ENCODE results near the gene MTURN.
A peak's percentile ranks its signal among the peaks of the same experiment; 100 is the strongest.

Gene MTURN

GRCh38 chr7:30201921-30202320 is 67.1 kb downstream of the MTURN start:
- no peak for DNase-seq

DNA sequence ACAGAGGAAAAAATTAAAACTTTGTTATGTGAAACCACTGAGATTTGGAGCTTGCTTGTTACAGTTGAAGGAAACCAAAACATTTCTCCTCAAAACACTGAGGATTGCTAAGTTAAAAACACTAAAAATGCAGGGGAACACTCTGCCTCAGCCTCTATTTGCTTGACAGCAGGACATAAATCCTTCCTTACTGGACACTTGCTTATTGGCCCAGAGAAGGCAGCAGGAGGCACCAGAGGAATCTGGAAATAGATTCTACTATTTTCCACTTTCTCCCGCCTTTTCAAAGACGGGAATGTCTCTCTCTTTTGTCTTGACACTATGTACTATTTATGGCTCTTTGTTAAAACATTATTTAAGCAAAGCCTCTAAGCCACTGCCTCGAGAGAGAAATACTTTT is 67.9 kb downstream of the MTURN start:
- DNase-seq = no peak

- DNase-seq = peak in 1 of 51 donors; percentile 10
Observed at GRCh38 chr7:30206491-30206890, 71.7 kb downstream of the MTURN start.

DNA sequence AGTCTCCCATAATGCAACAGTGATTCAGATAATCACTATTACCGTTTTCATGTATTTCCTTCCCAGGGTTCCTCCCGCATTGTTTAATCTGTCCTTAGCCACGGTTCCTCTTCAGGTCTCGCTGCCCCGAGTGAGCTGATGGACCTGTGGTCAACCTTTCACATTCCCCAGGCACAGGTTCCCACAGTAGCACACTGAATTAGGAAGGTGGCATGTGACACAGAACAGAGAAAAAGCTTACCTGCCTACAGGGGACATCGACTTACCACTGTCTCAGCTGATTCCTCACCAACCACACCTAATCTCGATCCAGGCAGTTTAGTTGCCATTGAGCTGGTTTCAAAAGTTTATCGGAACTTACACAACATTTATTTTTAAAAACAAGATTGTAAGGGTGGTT is 72.2 kb downstream of the MTURN start:
- DNase-seq = no peak

DNA sequence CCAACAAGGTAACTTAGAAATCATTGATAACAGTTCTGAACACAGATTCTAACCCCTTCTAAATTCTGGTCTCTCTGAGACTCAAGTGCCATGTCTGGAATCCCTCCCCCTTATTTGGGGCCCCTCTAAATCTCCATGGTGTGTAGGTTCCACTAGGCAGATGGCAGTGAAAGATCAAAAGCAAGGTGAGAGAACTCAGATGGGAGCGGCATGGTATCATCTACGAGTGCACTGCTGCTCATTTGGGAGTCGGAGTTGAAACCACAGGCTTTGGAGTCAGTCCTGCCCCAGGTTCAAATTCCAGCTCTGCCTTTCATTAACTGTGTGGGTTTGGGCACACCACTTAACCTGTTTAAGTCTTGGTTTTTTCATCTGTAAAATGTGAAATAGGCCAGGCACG is 72.6 kb downstream of the MTURN start:
- DNase-seq = no peak

DNA sequence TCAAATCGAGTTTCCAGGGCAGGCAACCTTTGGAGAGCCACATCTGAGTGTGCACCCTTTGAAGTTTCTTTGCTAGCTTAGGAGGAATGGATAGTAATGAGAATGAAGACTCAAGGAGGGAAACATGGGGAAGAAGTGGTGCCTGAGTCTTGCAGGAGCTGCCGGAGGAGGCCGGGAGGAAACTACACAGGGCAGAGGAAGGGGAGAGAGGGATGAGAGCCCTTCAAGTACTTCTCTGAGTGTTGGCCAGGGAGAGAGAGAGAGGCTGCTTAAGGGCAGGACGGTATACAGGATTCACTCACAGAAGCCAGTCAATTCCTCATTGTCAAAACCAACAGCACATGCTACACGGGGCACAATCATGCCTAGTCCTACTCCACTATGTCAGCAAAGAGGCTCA is 75.2 kb downstream of the MTURN start:
- DNase-seq = no peak

All from hypothalamus (tissue), 51 donors.